ENCODE results near the gene CUTA.

CUTA gene

DNA sequence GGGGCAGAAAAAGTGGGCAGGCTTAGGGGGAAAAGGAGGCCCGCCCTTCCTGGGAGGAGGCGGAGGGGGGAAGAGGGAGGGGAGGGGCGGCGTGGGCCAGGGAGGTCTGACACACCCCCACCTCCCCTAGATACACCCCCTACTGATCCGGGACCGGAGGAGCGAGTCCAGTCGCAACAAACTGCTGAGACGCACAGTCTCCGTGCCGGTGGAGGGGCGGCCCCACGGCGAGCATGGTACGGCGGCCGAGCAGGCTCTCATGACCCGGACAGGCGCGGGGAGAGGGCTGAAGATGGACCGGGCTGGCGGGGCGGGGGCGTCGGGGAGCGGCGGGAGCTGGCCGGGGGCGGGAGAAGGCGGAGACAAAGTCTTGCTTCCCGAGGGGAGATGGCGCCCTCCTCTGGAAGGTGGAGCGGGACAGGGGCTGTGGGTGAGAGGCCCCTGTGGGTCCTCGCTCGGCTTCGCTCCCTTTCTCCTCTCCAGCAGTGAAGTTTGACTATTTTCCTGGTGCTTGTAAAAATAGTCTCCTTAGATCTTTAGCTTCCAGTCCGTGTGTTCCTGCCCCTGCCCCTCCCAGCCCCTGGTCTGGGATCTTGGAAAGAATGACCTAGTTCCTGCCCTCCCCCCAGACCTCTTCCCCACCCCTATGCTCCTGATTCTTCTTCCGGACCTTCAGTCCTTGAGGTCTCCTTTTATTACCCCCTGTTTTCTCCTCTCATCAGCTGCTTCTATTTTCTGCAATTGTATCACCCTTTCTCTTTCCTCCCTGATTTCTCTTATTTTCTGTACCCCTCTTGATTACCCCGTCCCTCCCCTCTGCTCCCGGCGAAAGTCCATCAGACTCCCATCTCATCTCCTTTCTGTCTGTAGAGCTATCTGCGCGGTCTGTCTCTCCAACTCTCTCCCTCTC, 8.0 kb upstream of the CUTA start:
- DNase-seq = peak; percentile 80
- in situ Hi-C loops (cut with MboI; ENCODE audit: low pct_unique_long_range_greater_than_20kb, low sequenced_read_pairs) = no loop called here

DNA sequence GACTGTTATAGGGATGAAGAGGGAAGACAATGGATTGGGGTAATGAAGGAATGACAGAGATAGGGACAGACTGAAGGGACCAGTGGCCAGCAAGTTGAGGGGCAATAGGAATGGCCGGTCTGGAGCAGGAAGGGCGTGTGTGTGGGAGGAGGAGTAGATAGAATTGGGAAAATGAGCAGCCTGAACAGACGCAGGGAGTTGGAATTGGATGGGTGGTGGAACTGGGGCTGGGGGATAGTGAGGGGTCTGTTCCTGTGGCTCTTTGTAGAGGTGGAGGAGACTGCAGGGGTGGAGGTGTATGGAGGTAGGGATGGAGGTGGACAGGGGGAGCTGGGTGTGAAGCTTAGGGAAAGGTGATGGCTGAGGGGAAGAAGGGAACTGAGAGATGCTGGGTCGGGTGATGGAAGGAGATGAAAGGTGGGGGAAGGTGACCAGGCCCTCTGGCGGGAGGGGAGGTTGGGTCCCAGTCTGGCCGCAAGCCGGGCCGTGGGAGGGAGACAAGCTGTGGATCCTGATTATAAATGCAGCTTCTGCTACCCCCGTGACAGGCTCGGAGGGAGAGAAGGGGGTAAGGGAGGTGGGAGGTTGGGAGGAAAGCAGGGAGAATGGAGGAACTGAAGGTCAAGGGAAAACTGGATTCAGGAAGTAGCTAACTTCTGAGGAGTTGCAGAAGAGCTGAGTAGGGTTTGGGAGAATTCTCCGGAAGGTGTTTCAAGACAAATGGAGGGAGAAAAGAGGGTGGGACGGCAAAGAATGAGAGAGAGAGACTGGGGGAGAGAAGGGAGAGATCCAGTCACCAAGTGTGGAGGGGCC, 7.2 kb upstream of the CUTA start:
- DNase-seq = no peak
- in situ Hi-C loops (cut with MboI; ENCODE audit: low pct_unique_long_range_greater_than_20kb, low sequenced_read_pairs) = no loop called here

DNA sequence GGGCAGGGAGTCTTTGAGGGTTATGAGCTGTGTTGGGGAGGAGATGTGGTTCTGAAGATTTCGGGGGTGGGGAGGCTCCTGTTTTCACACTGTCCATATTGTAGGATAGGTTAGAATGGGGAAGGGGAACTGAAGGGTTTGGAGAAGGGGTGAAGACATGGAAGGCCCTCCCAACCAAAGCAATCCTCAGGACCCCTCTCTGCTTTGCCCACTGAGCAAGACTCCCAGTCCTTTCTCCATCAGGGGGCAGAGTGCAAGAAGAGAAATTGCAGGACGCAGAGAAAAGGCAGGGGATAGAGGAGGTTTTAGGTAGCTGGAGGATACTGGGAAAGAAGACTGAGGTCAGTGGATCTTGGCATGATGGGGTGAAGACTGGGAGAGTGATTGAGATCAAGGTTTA, 5.9 kb upstream of the CUTA start:
- in situ Hi-C loops (cut with MboI; ENCODE audit: low pct_unique_long_range_greater_than_20kb, low sequenced_read_pairs) = no loop called here
- no peak for DNase-seq

DNA sequence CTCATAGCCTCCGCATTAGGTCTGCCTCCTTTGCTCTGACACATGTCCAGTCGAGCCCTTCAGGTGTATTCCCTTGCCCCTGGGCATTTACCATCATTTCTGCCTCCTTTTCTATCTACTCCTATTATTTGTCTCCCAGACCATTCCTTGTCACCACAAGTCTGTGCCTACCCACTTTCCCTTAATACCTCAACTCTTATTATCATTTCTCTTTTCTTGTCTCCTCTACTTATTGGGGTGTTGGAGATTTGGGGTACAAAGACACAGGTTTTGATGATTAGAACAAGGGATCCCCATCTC, 3.4 kb upstream of the CUTA start:
- DNase-seq = no peak
- in situ Hi-C loops (cut with MboI; ENCODE audit: low pct_unique_long_range_greater_than_20kb, low sequenced_read_pairs) = no loop called here

DNA sequence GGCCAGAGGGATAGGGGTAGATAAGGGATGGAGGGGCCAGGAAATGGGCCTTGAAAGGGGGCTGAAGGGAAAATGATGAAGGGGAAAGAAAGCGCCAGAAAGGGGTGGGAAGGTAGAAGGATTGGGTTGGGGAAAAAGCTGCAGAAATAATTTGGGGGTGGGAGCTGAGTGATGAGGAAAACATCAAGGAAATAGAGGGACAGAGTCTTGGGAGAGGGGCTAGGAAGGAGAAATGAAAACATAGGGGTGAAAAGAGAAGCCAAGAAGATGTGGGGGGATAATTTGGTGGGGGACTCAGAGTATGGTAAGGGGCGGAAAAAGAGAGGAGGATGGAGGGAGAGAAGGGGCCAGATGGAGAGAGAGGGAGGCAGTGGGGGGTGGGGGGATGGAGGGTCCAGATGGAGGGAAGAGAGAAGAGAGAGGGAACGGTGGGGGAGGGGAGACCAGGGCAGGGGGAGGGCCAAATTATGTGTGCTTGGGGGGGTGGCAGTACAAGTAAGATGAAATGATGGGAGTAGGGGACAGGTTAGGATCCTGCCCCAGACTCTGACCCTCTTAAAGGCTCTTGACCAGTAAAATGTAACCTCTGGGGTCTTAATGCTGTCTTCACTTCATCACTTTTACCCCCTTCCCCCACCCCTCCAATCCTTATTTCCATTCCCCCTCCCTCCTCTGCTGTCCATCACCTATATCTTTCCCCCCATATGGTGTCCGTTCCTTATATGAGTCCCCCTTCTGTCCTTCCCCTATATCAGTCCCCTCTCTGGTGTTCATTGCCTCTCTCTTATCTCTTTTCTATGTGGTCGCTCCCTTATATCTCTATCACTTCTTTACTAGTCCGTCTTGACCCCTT, 2.8 kb upstream of the CUTA start:
- in situ Hi-C loops (cut with MboI; ENCODE audit: low pct_unique_long_range_greater_than_20kb, low sequenced_read_pairs) = no loop called here
- no peak for DNase-seq

DNA sequence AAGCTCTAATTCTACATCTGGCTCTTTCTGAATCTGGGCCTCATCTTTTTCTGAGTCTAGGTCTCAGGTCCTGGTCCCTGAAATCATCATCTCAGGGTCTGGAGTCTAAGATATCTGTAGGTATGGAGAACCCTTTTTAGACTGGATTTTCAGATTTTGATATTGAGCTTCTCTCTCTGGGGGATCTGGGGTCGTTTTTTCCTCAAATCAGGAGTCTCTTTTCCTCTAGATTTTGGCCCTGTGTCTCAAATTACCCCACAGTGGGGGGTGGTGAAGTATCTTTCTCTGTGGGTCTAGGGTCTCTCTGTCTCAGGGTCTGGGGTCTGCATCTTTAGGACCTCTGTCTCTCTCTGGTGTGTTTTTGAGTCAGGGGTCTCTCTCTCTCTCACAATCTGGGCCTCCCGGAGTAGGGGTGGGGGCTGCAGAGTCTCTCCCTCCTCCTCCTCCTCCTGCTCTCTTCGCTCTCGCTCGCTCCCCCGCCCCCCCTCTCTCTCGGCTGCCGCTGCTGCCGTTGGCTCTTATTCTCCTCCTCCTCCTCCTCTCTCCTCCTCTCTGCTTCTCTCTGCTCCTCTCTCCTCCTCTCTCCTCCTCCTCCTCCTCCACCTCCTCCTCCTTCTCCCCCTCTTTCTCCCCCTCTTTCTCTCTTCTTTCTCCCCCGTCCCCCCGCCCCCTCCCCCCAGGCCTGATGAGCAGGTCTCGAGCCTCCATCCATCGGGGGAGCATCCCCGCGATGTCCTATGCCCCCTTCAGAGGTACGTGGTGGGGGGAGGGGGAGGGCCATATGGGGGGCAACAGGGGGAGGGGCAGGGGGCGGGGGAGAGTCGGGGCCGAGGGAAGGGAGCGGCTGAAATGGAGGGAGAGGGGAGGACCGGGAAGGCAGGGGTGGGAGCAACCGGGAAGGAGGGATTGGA, 1.9 kb upstream of the CUTA start, which contains the start of gene SYNGAP1:
TSS of gene SYNGAP1 (plus strand) at position 486 of the 911 bp plus-strand sequence. CDS start at position 686, 200 bp downstream.
- in situ Hi-C loops (cut with MboI; ENCODE audit: low pct_unique_long_range_greater_than_20kb, low sequenced_read_pairs) = no loop called here
- no peak for DNase-seq

DNA sequence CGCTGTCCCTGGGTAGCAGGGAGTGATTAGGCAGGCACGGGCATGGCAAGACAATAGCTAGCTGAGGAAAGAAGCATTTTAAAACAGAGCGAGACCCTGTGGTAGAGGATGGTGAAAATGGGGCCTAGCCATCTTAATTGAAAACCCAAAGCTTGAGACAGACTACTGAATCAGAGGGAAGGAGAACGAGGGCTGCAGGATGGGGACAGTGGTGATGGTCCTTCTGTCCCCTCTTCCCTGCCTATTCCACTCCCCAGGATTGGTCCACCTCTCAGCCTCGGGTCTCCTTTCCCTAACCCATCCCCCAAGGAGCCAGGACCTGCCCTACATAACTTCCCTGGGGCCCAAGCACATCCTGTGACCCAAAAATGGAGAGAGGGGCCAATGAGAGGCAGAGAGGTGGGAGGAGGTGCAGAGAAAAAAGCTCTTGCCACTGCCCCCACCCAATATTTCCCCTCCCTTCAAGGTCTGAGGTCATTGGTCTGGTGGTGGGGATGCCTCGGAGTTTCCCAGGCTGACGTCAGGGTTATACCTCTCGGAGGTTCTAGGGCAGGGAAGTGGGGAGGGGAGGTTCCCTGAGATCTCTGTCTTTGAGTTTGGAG, 884 bp upstream of the CUTA start:
- in situ Hi-C loops (cut with MboI; ENCODE audit: low pct_unique_long_range_greater_than_20kb, low sequenced_read_pairs) = no loop called here
- DNase-seq = no peak

DNA sequence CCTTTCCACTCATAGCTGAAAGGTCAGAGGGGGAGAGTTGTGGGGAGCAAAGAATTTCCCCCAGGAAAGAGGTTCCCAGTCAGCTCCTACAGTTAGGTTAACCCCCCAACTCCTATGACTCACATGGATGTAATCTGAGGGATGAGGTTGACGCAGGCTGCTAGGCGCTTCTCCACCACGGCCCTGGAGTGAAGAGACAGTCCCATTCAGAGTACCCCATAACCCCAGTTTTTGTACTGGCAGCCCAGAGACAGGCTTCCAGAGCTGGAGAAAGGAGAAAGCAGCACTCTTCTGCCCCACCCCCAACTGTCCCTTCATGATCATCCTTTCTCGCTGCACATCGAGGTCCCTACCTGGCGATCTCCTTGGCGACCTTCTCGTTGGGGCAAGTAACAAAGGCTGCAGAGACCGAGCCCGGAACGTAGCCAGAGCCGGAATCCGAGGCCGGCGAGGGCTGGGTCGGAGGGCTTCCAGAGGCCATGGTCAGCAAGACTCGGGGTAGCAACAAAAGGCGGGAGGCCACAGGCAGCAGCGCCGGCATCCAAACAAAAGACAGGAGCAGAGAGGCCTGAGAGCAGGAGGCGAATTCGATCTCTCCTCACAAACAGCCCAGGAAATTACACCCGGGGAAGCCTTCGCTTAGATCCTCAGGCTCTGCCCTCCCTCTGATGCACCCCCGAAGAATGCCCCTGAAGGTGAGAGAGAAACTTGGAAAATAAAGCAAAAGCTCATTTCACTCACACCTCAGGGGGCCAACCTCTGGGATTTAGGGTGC, 592 bp downstream of the CUTA start:
- DNase-seq = no peak
- in situ Hi-C loops (cut with MboI; ENCODE audit: low pct_unique_long_range_greater_than_20kb, low sequenced_read_pairs) = no loop called here

DNA sequence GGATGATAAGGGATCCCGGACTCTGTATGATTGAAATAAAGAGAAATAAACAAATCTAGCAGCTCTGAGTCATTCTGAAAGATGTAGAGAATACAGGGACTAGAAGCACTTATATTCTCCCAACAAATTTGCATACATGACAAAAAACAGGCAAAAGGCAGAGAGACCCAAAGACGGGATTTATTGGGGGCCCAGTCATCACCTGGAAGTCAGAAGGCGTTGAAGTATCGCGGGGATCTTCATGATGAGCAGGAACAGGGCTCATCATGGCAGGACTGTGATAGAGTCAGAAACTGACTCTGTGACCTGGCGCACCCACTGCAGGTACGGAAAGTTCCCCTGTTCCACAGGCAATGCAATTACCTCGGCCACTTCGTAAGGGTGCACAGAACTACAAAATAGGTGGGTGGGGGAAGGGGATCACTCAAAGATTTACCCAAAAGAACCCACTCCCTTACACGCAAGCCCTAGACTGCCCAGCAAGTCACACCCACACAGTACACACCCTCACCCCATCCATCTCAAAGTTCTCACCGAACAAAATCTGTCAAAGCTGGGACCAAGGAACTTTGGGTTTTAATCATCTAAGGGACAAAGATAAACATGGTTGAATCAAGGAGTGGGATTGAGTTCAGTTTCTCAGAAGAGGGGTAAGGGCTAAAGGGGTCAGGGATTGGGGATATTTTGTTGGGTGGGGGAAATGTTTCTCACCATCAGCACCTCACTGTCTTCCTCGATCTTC, 1.4 kb downstream of the CUTA start:
- in situ Hi-C loops (cut with MboI; ENCODE audit: low pct_unique_long_range_greater_than_20kb, low sequenced_read_pairs) = no loop called here
- no peak for DNase-seq

DNA sequence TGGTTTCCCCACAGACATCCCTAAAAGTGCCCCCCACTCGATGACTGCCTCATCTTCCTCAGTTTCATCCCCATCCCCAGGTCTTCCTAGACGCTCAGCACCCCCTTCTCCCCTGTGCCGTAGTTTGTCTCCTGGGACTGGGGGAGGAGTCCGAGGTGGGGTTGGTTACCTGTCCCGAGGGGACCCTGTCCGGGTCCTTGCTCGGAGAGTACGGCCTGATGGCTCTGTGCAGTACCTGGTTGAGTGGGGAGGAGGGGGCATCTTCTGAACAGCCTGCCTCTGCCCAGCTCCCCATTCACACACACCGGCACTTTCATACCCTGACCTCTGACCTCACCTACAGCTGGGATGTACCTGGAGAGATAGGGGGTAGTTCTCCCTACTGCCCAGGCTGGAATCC, 2.1 kb downstream of the CUTA start:
- in situ Hi-C loops (cut with MboI; ENCODE audit: low pct_unique_long_range_greater_than_20kb, low sequenced_read_pairs) = no loop called here
- no peak for DNase-seq

DNA sequence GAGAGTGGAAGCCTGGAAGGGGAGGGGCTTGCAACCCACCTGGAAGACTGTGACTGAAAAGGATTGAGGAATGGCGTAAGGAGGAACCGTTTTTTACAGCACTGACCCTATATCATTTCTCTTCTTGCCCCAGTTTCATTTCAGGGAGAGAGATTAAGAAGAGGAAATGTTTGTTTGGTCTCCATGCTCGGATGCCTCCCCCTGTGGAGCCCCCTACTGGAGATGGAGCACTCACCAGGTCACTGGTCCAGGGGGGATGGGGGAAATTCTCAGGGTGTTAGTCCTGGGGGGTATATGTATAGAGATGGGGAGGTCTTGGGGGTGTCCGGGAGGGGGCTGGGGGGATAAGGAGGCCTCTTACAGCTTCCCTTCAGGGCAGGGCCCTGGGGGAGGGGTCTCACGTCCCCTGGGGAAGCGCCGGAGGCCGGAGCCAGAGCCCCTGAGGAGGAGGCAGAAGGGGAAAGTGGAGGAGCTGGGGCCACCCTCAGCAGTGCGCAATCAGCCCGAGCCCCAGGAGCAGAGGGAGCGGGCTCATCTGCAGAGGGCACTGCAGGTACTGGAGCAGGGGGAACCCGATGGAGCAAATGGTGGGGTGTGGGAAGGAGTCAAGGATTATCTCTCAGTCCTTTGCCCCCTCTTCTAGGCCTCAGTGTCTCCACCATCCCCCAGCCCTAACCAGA, 3.2 kb downstream of the CUTA start:
- DNase-seq = peak; percentile 40
- in situ Hi-C loops (cut with MboI; ENCODE audit: low pct_unique_long_range_greater_than_20kb, low sequenced_read_pairs) = no loop called here

DNA sequence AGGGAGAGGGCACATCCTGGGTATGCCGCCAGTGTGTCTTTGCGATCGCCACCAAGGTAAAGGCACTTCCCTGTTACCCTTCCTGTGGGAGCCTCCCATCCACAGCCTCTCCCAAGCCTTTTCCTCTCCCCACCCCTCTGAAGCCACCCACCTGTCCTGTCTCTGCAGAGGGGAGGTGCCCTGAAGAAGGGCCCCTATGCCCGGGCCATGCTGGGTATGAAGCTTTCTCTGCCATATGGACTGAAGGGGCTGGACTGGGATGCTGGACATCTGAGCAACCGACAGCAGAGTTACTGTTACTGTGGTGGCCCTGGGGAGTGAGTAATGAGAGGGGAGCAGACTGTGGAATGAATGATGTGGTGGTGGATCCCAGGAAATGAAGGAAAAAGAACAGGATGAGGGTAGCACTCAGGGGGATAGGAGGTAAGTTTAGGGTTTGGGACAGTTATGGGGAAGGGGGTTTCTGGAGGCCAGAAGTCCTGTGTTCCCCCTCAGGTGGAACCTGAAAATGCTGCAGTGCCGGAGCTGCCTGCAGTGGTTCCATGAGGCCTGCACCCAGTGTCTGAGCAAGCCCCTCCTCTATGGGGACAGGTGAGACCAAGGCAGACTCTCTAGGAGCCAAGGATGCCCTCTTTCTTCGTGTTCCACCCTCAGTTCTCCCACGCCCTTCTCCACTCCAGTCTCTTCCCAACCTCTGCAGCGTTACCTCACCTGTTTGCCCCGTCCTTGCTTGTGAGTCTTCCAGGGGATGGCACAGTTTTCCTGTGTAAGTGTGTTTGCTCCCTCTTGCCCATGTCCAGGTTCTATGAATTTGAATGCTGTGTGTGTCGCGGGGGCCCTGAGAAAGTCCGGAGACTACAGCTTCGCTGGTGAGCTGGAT, 4.4 kb downstream of the CUTA start:
- no peak for DNase-seq
- in situ Hi-C loops (cut with MboI; ENCODE audit: low pct_unique_long_range_greater_than_20kb, low sequenced_read_pairs) = no loop called here

DNA sequence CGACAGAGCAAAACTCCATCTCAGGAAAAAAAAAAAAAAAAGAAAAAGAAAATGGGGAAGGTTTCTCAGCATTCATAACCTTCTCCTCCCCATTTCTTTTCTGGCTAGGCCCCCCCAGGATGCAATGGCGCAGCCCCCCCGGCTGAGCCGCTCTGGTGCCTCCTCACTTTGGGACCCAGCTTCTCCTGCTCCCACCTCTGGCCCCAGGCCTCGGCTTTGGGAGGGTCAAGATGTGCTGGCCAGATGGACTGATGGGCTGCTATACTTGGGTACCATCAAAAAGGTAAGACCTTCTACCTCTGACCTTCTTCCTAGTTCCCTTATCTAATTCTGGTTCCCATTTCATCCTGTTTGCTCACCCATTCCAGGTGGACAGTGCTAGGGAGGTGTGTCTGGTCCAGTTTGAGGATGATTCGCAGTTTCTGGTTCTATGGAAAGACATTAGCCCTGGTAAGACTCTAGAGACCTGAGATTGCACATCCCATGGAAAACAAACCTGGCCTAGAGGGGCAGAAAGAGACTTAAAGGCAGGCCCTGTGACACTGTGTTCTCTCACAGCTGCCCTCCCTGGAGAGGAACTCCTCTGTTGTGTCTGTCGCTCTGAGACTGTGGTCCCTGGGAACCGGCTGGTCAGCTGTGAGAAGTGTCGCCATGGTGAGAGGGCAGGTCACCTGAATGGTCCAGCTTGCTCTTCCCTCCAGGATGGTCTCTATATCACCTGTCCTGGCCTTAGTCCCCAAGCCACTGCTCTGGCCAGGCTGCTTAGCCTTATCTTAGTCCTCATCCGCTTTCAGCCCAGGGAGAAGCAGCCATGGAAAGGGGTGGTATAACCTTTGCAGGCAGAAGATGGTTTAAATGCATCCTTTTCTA, 5.5 kb downstream of the CUTA start:
- in situ Hi-C loops (cut with MboI; ENCODE audit: low pct_unique_long_range_greater_than_20kb, low sequenced_read_pairs) = no loop called here
- DNase-seq = no peak

DNA sequence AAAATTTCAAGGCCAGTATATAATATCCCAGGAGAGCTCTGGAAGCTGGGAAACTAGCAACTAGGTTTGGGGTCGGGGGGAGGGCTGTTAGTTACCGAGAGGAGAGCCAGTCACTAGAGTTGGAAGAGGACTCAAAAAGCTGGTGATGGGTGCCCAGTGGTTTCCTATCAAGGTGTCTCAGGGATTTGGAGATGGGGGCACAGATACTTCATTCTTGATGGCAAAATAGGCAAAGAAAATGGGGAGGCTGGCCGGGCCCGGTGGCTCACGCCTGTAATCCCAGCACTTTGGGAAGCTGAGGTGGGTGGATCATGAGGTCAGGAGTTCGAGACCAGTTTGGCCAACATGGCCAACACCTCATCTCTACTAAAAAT, 6.3 kb downstream of the CUTA start:
- in situ Hi-C loops (cut with MboI; ENCODE audit: low pct_unique_long_range_greater_than_20kb, low sequenced_read_pairs) = no loop called here
- DNase-seq = no peak
